ENCODE results near the gene TASOR.

Gene TASOR

GRCh38 chr3:56684029-56684428 is 964 bp upstream of the TASOR start:
- DNase-seq = no peak

DNA sequence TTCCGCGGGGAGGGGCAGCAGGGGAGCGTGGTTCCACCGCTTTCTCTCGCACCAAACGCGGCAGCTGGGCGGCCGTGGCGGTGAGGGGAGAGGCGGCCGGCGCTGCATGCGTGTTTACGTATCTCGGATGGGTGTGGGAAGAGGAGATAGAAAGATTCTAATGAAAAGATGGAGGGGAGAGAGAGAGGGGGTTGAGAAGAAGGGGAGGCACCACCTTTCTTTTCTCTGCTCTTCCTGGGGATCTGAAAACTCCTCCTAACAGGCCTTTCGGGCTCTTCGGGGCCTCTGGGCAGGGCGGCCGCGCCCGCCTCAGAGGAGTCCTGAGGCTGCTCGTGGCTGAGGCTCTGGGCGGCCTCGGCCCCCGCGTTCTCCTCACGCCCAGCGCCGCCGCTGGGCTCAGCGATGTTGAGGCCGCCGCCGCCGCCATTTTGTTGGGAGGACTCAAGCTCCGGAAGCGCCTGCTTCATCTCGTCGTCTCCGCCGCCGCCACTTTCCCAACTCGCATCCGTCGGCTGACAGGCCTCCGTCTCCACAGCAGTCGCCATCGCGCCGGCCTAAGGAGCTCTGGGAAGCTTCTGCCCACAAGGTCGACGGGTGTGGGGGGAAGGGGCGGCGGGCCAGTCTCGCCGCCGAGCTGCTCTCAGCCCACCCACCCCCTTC is 473 bp downstream of the TASOR start:
- peak; percentile 79 for DNase-seq

DNA sequence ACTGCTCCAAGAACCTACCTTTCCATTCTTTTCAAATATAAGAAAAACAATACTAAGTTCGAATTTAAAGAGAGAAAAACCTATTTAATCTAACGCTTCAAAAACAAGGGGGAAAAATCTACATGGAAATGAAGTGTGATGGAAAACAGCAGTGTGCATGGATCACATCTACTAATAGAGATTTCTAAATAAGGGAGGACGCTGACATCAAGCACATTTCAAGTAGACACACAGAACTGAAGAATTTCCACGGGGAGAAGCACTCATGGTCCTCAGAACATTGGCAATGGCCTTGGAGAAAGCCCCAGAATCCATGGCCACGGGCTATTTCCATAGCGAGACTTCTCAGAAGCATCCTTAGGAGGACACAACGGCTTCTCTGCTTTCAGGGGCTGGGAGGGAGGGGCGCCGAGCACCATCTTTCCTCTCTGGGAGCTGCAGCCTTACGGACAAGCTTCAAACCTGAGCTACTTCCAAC is 1.0 kb downstream of the TASOR start:
- no peak for DNase-seq

GRCh38 chr3:56680054-56680580 is 2.9 kb downstream of the TASOR start:
- DNase-seq = no peak

- DNase-seq = no peak
Observed at GRCh38 chr3:56677286-56677685, 5.8 kb downstream of the TASOR start.

GRCh38 chr3:56673781-56674457 is 9.1 kb downstream of the TASOR start:
- DNase-seq = no peak

DNA sequence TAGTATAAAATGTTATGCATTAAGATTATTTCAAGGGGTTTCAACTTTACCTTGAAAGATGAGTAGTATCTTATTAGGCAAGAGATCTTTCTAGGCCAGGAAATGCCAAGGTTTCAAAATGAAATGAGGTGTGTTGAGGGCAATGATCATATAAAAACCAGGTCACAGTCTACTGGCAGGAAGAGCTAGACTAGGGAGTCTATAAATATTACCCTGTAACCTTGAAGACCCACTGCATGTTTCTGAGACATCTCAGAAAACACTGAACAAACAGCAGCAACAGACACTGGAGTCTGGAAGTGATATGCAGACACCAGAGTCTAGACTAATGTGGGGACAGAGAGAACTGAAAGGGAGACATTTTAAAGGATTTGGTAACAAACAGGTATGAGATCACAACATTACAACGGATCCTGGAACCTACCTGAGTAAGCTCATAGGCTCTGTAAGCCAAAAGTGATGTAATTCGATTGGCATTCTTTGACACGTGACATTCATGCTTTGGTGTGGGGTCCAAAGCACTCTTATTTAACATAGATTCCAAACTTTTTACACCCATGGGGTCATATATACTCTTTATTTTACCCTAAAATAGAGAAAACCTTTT is 15.0 kb downstream of the TASOR start:
- no peak for DNase-seq

DNA sequence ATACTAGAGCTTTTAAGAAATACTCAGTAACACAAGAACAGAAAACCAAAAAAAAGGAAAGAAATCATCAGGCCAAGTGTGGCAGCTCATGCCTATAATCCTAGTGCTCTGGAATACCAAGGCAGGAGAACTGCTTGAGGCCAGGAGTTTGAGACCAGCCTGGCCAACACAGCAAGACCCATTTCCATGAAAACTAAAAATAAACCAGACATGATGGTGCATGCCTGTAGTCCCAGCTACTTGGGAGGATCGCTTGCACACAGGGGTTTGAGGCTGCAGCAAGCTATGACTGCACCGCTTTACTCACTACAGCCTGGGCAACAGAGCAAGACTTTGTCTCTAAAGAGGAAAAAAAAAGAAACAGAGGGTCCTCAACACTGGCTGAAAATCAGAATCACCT is 18.2 kb downstream of the TASOR start:
- no peak for DNase-seq

- no peak for DNase-seq
Observed at GRCh38 chr3:56655709-56656108, 27.4 kb downstream of the TASOR start.

GRCh38 chr3:56654460-56654859 is 28.6 kb downstream of the TASOR start:
- no peak for DNase-seq

DNA sequence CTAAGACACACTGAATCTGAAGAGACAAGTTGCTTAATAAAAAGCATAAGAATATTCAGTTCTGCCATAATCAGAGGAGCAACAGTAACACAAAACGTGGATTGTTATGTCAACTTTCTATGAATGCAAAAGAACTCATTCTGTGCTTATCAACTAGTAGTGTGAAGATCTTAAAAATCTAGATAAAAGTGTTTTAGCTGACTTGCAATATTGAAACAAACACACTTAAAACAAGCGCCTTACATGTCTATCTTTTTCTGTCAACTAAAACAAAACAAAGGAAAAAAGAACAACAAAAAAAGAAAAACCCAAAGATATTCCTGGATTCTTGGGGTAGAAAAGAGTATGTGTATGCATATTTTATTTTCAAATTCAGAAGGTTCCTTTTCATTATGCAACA is 37.7 kb downstream of the TASOR start:
- no peak for DNase-seq

- DNase-seq = no peak
Observed at GRCh38 chr3:56633602-56634535, 49.2 kb downstream of the TASOR start.
